NCI-H526 treated with DMSO at 0.1 percent for 48 hours (cell line): ENCODE measurements around the gene PNRC1.
"Not testable (repeated sequence)": the region's sequence is repeated elsewhere in the genome, so short reads cannot be mapped to it uniquely, and the experiment has no call there.

Experiments used
- DNase-seq: peaks from one replicate; lab custom pipeline; 2025; lab: John Stamatoyannopoulos, UW

Gene PNRC1

GRCh38 chr6:89080281-89081128 is at the start of gene PNRC1:
Gene PNRC1, plus strand, starts transcription at chr6:89080751. Its CDS starts 144 bp downstream, at chr6:89080895.
- DNase-seq: peak; percentile 95

- no peak for DNase-seq
Observed at GRCh38 chr6:89032599-89032998, 48.0 kb upstream of the PNRC1 start.

GRCh38 chr6:89033461-89033860 is 47.1 kb upstream of the PNRC1 start:
- DNase-seq: no peak

- DNase-seq: not testable (repeated sequence)
Observed at GRCh38 chr6:89034116-89034515, 46.4 kb upstream of the PNRC1 start.

DNA sequence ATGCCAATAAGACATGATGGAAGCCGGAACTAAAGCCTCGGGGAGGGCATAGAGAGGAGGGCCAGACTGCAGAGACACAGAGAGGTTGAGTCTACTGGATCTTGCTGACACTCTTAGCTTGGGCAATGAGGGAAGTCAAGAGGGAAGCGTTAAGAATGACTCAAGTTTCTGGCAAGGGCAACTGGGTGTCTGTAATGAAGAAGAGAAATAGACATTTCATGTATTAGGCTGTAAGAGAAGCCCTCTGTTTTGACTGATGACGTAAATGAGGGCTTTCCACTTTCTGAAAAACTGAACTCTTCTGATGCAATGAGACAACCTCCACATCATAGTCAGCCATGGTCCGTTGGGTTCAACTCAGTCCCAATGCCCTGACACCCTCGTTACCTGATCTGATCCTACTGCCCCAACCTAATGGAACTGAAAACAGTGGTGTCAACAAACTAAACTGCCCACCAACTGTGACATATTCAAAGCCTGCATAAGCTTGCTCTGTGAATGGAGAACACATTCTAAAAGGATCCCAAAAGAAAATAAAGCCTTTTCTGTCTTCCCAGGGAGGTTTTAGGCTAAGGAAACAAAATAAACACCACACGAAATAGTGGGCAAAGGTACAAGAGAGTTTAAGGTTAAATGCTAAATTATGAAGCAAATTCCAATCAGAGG is 45.8 kb upstream of the PNRC1 start:
- no peak for DNase-seq

GRCh38 chr6:89035252-89036101 is 45.1 kb upstream of the PNRC1 start:
- peak; percentile 56 for DNase-seq

- no peak for DNase-seq
Observed at GRCh38 chr6:89037141-89037900, 43.2 kb upstream of the PNRC1 start.

- DNase-seq: not testable (repeated sequence)
Observed at GRCh38 chr6:89037901-89038293, 42.7 kb upstream of the PNRC1 start.

- no peak for DNase-seq
Observed at GRCh38 chr6:89042664-89043063, 37.9 kb upstream of the PNRC1 start.

- DNase-seq: no peak
Observed at GRCh38 chr6:89044328-89045010, 36.1 kb upstream of the PNRC1 start.

GRCh38 chr6:89045011-89045387 is 35.6 kb upstream of the PNRC1 start:
- no peak for DNase-seq

- no peak for DNase-seq
Observed at GRCh38 chr6:89045576-89045975, 35.0 kb upstream of the PNRC1 start.

DNA sequence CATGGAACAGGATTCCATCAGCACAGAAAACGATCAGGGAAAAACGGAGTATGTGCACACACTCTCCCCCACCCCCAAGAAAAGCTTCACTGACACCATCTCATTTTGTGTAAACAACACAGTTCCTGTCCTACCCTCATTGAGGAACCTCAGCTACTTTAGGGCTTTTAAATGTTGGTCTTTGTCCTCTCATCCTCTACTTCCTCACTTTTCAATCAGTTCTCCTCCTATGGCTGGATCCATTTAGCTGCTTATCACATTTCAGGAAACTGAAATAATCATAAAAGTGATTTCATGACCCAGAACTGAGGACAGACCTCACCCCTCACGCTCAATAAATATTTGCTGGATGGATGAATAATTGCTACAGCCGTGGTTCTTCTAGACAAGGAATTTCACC is 33.1 kb upstream of the PNRC1 start:
- DNase-seq: no peak

DNA sequence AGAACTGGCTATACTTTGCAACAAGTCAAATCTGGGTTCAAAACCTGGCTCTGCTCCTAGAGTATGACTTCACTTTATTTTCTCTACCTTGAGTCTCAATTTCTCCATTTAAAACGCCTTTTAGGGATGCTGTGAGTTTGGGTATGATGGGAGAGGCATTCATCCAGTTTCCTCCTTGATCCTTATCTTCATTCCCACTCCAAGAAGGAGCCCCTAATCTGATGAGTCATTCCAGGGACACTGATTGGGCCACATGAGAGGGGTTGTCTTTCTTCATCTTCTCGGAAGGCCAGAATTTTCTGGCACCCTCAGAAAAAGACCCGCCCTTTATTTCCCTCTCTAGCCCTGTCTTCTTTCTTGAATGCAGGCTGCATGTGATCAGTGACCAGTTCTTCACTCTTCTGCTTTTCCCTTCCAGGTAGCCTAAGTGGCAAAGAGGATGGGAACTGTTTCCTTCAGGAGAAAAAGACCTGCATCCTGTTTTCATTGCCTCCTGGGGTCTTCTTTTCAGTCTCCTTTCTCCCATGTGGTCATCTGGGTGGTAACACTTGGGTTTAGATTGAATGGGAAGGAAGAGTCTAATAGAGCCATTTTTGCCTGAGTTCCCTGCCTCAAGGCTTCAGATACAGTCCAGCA is 32.1 kb upstream of the PNRC1 start:
- DNase-seq: no peak

- DNase-seq: no peak
Observed at GRCh38 chr6:89048985-89049384, 31.6 kb upstream of the PNRC1 start.

DNA sequence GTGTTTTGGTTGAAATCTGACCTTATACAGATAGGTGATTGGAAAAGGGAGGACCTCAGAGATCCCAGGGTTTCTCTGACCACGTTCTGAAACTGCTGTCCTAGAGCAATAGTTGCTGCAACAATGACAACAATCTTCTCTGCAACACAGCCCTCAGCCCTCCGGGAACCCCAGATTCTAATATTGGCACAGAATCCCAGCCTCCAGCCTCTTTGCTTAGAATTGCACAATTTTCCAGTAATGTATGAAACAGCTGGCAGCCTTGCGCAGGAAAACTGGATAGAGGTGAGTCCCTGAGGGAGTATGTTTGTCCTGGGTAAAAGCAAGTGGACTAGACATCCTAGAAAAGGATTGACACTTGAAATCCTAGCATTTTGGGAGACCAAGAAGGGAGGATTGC is 30.4 kb upstream of the PNRC1 start:
- DNase-seq: no peak

DNA sequence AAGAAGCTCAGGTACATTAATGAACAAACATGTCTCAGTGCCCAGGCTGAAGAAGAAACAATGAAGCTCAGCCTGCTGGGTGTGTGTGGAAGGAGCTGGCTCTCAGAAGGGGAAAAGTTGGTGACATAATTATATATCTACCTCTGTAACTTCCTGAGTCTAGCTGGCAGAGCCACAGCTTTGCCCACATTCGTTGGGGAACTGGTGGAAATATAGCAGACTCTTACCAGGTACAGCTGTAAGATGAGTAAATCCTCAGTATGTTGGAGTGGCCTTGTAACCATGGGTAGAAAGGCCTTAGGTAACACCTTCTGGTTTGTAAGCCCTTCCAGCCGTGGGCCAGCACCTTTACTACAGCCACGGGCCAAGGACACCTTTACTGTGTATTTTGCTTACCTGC is 29.9 kb upstream of the PNRC1 start:
- DNase-seq: no peak

DNA sequence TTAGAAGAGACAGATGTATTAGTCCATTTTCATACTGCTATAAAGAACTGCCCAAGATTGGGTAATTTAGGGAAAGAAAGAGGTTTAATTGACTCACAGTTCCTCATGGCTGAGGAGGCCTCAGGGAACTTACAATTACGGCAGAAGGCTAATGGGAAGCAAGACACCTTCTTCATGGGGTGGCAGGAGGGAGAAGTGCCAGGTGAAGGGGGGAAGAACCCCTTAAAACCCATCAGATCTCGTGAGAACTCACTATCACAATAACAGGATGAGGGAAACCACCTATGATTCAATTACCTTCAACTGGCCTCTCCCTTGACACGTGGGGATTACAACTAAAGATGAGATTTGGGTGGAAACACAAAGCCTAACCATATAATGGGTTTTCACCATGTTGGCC is 28.9 kb upstream of the PNRC1 start:
- no peak for DNase-seq

GRCh38 chr6:89054208-89054607 is 26.3 kb upstream of the PNRC1 start:
- no peak for DNase-seq

- DNase-seq: no peak
Observed at GRCh38 chr6:89057759-89058158, 22.8 kb upstream of the PNRC1 start.

- no peak for DNase-seq
Observed at GRCh38 chr6:89058627-89059026, 21.9 kb upstream of the PNRC1 start.
